D721Med (cell line): ENCODE measurements around the gene ZRANB2.
A peak's percentile ranks its signal among the peaks of the same experiment; 100 is the strongest.

Source experiments
- DNase-seq: peaks from one replicate; pipeline ENCODE4 v3.0.0; 2011; ENCODE audit warnings: low spot score; ENCODE audit not compliant: insufficient read length
- FAIRE-seq: peaks from 2 replicates; lab custom pipeline; 2011; peaks lifted over from hg19 to GRCh38; lab: Jason Lieb, UNC
- CTCF ChIP-seq: IDR thresholded peaks from 2 replicates; pipeline ENCODE4 v1.5.1; 2012; ENCODE audit warnings: mild to moderate bottlenecking, control low read depth; ENCODE audit not compliant: insufficient read depth; ENCODE audit errors: missing control alignments

ZRANB2 gene

GRCh38 chr1:71101839-71102376 is 21.1 kb upstream of the ZRANB2 start:
- no peak for DNase-seq
- FAIRE-seq = no peak
- TF ChIP-seq CTCF = no peak

- DNase-seq = no peak
- TF ChIP-seq CTCF = no peak
- FAIRE-seq = no peak
Observed at GRCh38 chr1:71097428-71097827, 16.6 kb upstream of the ZRANB2 start.

DNA sequence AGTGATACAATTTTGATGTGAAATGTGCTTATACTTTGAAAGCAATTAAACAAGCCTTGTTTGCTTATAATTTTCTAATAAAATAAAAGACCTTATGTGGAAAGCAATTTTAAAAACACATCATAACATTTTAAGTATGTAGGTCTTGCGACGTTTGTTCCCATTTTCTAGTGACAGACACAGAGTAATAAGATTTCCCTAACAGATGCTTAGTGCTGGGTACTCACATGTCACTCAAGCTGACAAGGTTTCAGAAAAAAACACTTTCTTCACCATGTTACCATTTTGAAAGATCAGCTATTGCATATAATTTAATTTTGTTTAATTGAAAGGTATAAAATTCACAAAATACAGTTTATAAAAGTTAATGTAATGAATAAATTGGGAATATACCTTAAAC is 14.1 kb upstream of the ZRANB2 start:
- FAIRE-seq (no peak), DNase-seq (no peak)
- no peak for TF ChIP-seq CTCF

GRCh38 chr1:71093938-71094337 is 13.1 kb upstream of the ZRANB2 start:
- TF ChIP-seq CTCF = peak; percentile 61
- DNase-seq (no peak), FAIRE-seq (no peak)

GRCh38 chr1:71089536-71090270 is 8.9 kb upstream of the ZRANB2 start:
- no peak for DNase-seq

GRCh38 chr1:71088645-71089287 is 7.9 kb upstream of the ZRANB2 start:
- DNase-seq (no peak), FAIRE-seq (peak; percentile 58)
- no peak for TF ChIP-seq CTCF

More at GRCh38 chr1:71089536-71090270, 8.9 kb upstream of the ZRANB2 start:
- FAIRE-seq = peak; percentile 16
- no peak for TF ChIP-seq CTCF

DNA sequence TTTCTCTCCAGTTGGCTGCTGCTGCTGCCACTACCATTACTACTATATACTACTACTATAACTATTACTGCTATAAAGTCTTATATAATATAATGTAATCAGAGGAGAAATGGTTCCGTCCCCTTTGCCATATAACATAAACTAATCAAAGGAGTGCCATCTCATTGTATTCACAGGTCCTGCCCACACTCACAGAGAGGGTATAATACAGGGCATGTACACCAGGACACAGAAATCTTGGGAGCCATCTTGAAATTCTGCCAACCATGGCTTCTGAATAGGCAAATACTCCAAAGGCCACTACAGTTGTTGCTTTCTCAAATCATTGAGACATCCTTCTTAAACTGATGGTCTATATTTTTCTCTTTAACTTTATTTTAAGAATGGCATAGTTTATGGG is 6.9 kb upstream of the ZRANB2 start:
- no peak for FAIRE-seq
- no peak for DNase-seq
- no peak for TF ChIP-seq CTCF
